B cell (primary cell): ENCODE results near the gene MRPS15. TPM values are rescaled to one million over a fixed set of nuclear protein-coding genes. Genes with fewer than 3 reads are reported as not detected.
"Not testable (repeated sequence)": the region's sequence is repeated elsewhere in the genome, so short reads cannot be mapped to it uniquely, and the experiment has no call there.

Source experiments
- ATAC-seq: fragments of 200-7000 bp; cut with Tn5 transposase; one replicate; pipeline ENCODE4 v1.10.0; 2021; ENCODE audit warnings: low read depth, mild to moderate bottlenecking, moderate number of reproducible peaks, moderate library complexity
- CTCF ChIA-PET: fragments of 350-600 bp; sonication (Branson Sonifier 250); formaldehyde crosslinking; loops from one replicate; lab custom pipeline; 2021; ENCODE audit warnings: antibody characterized with exemption, inconsistent platforms; lab: Charles Lee
- POLR2A ChIA-PET: fragments of 350-600 bp; sonication (Branson Sonifier 250); formaldehyde crosslinking; loops from one replicate; lab custom pipeline; 2021; ENCODE audit warnings: antibody characterized with exemption; lab: Charles Lee
- DNase-seq: peaks from one replicate; pipeline ENCODE4 v3.0.0; 2013
- H2AFZ ChIP-seq: 2 replicates; pipeline ENCODE4 v1.6.1; 2012; ENCODE audit warnings: mild to moderate bottlenecking, low read depth, low read length; ENCODE audit not compliant: insufficient read depth, poor library complexity, severe bottlenecking
- H3K27ac ChIP-seq, 2 donors: 1 replicate in 1 of 2; 2 replicates in 1 of 2; pipeline ENCODE4 v1.5.1; 2012 to 2013; ENCODE audit warnings: low read length in 2 of 2, mild to moderate bottlenecking in 2 of 2, moderate library complexity in 1 of 2
- H3K27me3 ChIP-seq, 4 experiments: fragments of 200-600 bp in 1 of 4; sonication (generic) in 1 of 4; replicated peaks in 1 of 4; 1 replicate in 2 of 4; 2 replicates in 2 of 4; pipeline versions ENCODE4 v1.6.1 to v1.7.0; 2013 to 2016; ENCODE audit warnings: low read length in 3 of 4, mild to moderate bottlenecking in 2 of 4, mixed read lengths in 1 of 4, moderate library complexity in 1 of 4; ENCODE audit not compliant: insufficient read depth in 4 of 4, control insufficient read depth in 3 of 4; ENCODE audit errors: control extremely low read depth in 1 of 4
- H3K36me3 ChIP-seq, 2 experiments: replicated peaks in 1 of 2; 1 replicate in 1 of 2; 2 replicates in 1 of 2; pipeline versions ENCODE4 v1.6.1 to v1.7.1; 2013; ENCODE audit warnings: low read length in 1 of 2; ENCODE audit not compliant: insufficient read depth in 2 of 2, control insufficient read depth in 1 of 2; ENCODE audit errors: control extremely low read depth in 1 of 2, extremely low read depth in 1 of 2
- H3K4me1 ChIP-seq, 2 donors: fragments of 200-600 bp in 1 of 2; sonication (generic) in 1 of 2; 1 replicate in 1 of 2; 2 replicates in 1 of 2; pipeline versions ENCODE4 v1.5.1 to v1.6.1; 2013 to 2017; ENCODE audit warnings: low read length in 2 of 2; ENCODE audit not compliant: control insufficient read depth in 2 of 2, insufficient read depth in 2 of 2
- H3K4me2 ChIP-seq: replicated peaks from 2 replicates; pipeline ENCODE3; 2012; ENCODE audit warnings: mild to moderate bottlenecking, low read depth, low read length; ENCODE audit not compliant: poor library complexity, severe bottlenecking
- H3K4me3 ChIP-seq, 5 experiments: fragments of 200-600 bp in 1 of 5; sonication (generic) in 1 of 5; 1 replicate in 3 of 5; 2 replicates in 2 of 5; pipeline versions ENCODE4 v1.5.1 to v1.7.0; 2011 to 2016; ENCODE audit warnings: low read length in 4 of 5, mild to moderate bottlenecking in 4 of 5, low read depth in 2 of 5, control low read depth in 1 of 5, moderate library complexity in 1 of 5; ENCODE audit not compliant: insufficient read depth in 1 of 5; ENCODE audit errors: control extremely low read depth in 1 of 5, extremely low read depth in 1 of 5
- H3K79me2 ChIP-seq: fragments of 200-600 bp; sonication (generic); one replicate; pipeline ENCODE4 v1.6.0; 2016; ENCODE audit warnings: low read length; ENCODE audit not compliant: control insufficient read depth, insufficient read depth
- H3K9ac ChIP-seq: fragments of 200-600 bp; sonication (generic); 2 replicates; pipeline ENCODE4 v1.6.1; 2017; ENCODE audit warnings: mild to moderate bottlenecking, low read length, moderate library complexity
- H3K9me3 ChIP-seq, 3 donors: one replicate each; pipeline versions ENCODE4 v1.6.1 to v1.7.1; 2013; ENCODE audit warnings: low read length in 2 of 3; ENCODE audit not compliant: control insufficient read depth in 2 of 3, insufficient read depth in 1 of 3; ENCODE audit errors: control extremely low read depth in 1 of 3
- H4K20me1 ChIP-seq: 2 replicates; pipeline ENCODE4 v1.6.0; 2012; ENCODE audit warnings: mild to moderate bottlenecking, low read length; ENCODE audit not compliant: insufficient read depth, control insufficient read depth, poor library complexity, severe bottlenecking
- H3K27ac Mint-ChIP-seq: one replicate; pipeline ENCODE4 v1.8.0; 2021; ENCODE audit warnings: mixed read lengths
- H3K27me3 Mint-ChIP-seq: one replicate; pipeline ENCODE4 v1.8.0; 2021; ENCODE audit warnings: mixed read lengths
- H3K4me1 Mint-ChIP-seq: one replicate; pipeline ENCODE4 v1.8.0; 2021; ENCODE audit warnings: mixed read lengths
- H3K4me3 Mint-ChIP-seq: one replicate; pipeline ENCODE4 v1.8.0; 2021; ENCODE audit warnings: mixed read lengths
- H3K9me3 Mint-ChIP-seq: one replicate; pipeline ENCODE4 v1.8.0; 2022; ENCODE audit warnings: mixed read lengths; ENCODE audit not compliant: insufficient read depth
- EZH2 ChIP-seq: IDR thresholded peaks from 2 replicates; pipeline ENCODE4 v1.6.1; 2012; ENCODE audit warnings: borderline replicate concordance, low read depth, mild to moderate bottlenecking, moderate library complexity, low read length; ENCODE audit not compliant: insufficient read depth, poor library complexity, severe bottlenecking
- WGBS: methylation state at CpG from one replicate; pipeline ENCODE4 v1.1.5; 2013; ENCODE audit warnings: missing lambda C conversion rate; ENCODE audit not compliant: insufficient coverage; 5-methylcytosine and 5-hydroxymethylcytosine counted together
- intact Hi-C: fragments of 100-400 bp; cut with micrococcal nuclease; formaldehyde crosslinking; loops from one replicate; pipeline ENCODE4 v1.10.0; 2022
- polyA plus RNA-seq: library from polyadenylated mRNA; depleted of rRNA; stranded (reverse); fragments of >200 nt; gene quantifications from 2 replicates; pipeline ENCODE4 v1.2.3, GENCODE V29; 2012
- total RNA-seq, 2 donors: library from RNA; stranded (reverse); fragments of 120-200 nt in 1 of 2; gene quantifications; 1 replicate in 1 of 2; 2 replicates in 1 of 2; pipeline versions ENCODE4 v1.2.3 to v1.2.4, GENCODE V29; 2013 to 2022
- TF ChIP-seq, protein P1 (sequence below): fragments of 200-600 bp; IDR thresholded peaks from one replicate; pipeline ENCODE4 v1.8.0; 2022; ENCODE audit warnings: antibody characterized with exemption, mild to moderate bottlenecking

Gene MRPS15
- total and polyA plus RNA-seq, 2 donors (not counting 1 experiment from before 2014, with no cell fraction given): 27.1 to 34.4 TPM

DNA sequence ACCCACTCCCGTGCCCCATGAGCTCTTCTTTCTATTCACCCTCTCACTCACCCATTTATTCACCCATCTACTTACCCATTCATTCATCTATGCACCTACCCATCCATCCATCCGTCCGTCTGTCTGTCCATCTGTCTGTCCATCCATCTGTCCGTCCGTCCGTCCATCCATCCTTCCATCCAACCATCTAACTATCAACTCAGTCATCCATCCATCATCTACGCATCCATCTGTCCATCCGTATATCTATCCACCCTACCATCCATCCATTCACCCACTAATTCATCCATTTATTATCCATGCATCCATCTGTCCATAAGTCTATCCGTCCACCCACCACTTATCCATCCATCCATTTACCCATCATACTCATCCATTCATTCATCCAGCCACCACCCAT, 29.3 kb upstream of the MRPS15 start:
- H3K27me3 ChIP-seq: no peaks in the 10 kb centered on the region
- TF ChIP-seq, protein P1, sequence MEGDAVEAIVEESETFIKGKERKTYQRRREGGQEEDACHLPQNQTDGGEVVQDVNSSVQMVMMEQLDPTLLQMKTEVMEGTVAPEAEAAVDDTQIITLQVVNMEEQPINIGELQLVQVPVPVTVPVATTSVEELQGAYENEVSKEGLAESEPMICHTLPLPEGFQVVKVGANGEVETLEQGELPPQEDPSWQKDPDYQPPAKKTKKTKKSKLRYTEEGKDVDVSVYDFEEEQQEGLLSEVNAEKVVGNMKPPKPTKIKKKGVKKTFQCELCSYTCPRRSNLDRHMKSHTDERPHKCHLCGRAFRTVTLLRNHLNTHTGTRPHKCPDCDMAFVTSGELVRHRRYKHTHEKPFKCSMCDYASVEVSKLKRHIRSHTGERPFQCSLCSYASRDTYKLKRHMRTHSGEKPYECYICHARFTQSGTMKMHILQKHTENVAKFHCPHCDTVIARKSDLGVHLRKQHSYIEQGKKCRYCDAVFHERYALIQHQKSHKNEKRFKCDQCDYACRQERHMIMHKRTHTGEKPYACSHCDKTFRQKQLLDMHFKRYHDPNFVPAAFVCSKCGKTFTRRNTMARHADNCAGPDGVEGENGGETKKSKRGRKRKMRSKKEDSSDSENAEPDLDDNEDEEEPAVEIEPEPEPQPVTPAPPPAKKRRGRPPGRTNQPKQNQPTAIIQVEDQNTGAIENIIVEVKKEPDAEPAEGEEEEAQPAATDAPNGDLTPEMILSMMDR: no peak
- TF ChIP-seq EZH2: no peak
- H3K4me2 ChIP-seq: no peak overlapping the region
- no peak overlapping the region for H2AFZ ChIP-seq
- WGBS: 90% methylated on average over 9 of the region's 9 CpGs
- Mint-ChIP-seq H3K4me1 (no peaks in the 10 kb centered on the region), H3K27me3 (peaks cover 20% of the 10 kb centered on the region), H3K4me3 (no peak overlapping the region), H3K9me3 (no peaks in the 10 kb centered on the region), H3K27ac (peak overlapping the region; percentile 5)
- no peaks in the 10 kb centered on the region for H3K4me1 ChIP-seq
- no peak overlapping the region for H3K27ac ChIP-seq
- DNase-seq: no peak
- H3K9me3 ChIP-seq: no peaks in the 10 kb centered on the region
- no peak for ATAC-seq
- ChIA-PET CTCF (no interaction called here), POLR2A (no interaction called here)
- intact Hi-C loops: no loop called here
- no peaks in the 10 kb centered on the region for H4K20me1 ChIP-seq
- no peaks in the 10 kb centered on the region for H3K36me3 ChIP-seq
- no peaks in the 10 kb centered on the region for H3K79me2 ChIP-seq
- no peak overlapping the region for H3K4me3 ChIP-seq
- no peak overlapping the region for H3K9ac ChIP-seq

DNA sequence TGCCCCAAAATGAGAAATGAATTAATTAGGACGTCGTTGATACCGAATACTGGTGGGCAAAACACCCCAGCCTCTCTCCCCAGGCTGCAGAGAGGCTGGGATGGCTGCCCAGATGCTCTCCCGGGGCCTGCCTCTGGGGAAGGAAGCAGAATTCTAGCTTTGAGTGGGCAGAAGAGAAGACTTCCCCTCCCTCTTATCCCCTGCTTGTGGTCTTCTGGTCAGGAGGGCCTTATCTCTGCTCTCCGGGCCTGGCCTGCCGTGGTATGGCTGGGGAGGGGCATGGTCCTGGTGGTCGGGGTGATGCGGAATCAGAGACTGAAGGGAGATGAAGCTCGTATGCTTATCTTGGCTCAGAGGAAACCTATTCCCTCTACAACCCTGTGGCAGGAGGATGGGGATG, 28.3 kb upstream of the MRPS15 start:
- Mint-ChIP-seq H3K27me3 (peaks cover 19% of the 10 kb centered on the region), H3K9me3 (no peaks in the 10 kb centered on the region), H3K4me3 (no peak overlapping the region), H3K4me1 (peaks cover 4% of the 10 kb centered on the region), H3K27ac (no peak overlapping the region)
- no peak overlapping the region for H2AFZ ChIP-seq
- no peaks in the 10 kb centered on the region for H3K27me3 ChIP-seq
- ChIA-PET POLR2A (no interaction called here), CTCF (no interaction called here)
- no peak overlapping the region for H3K4me3 ChIP-seq
- no CpG with 5 or more reads among the region's 9 CpGs for WGBS
- H4K20me1 ChIP-seq: no peaks in the 10 kb centered on the region
- DNase-seq (no peak), ATAC-seq (no peak)
- H3K4me1 ChIP-seq: peaks cover 0 to 4% of the 10 kb centered on the region in 2 donors
- no peaks in the 10 kb centered on the region for H3K36me3 ChIP-seq
- TF ChIP-seq, protein P1: no peak
- no peak for TF ChIP-seq EZH2
- no peak overlapping the region for H3K9ac ChIP-seq
- no peak overlapping the region for H3K27ac ChIP-seq
- H3K79me2 ChIP-seq: no peaks in the 10 kb centered on the region
- intact Hi-C loops: no loop called here
- no peaks in the 10 kb centered on the region for H3K9me3 ChIP-seq
- H3K4me2 ChIP-seq: no peak overlapping the region

DNA sequence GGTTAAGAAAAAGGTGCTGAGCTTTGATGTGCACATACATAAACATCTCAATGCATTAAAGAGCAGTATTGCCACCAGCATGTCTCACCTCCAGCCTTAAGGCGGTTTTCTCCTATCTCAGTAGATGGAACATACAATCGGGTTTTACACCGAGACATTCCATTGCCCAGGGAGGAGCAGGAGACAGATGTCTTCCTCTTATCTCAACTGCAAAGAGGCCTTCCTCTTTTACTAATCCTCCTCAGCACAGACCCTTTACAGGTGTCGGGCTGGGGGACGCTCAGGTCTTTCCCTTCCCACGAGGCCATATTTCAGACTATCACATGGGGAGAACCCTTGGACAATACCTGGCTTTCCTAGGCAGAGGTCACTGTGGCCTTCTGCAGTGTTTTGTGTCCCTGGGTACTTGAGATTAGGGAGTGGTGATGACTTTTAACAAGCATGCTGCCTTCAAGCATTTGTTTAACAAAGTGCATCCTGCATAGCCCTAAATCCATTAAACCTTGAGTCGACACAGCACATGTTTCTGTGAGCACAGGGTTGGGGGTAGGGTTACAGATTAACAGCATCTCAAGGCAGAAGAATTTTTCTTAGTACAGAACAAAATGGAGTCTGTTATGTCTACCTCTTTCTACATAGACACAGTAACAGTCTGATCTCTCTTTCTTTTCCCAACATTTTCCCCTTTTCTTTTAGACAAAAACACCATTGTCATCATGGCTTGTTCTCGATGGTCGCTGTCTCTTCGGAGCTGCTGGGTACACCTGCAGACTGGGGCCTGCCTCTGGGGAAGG, 25.3 kb upstream of the MRPS15 start:
- H3K79me2 ChIP-seq, POLR2A ChIA-PET, H3K9me3 ChIP-seq, H3K4me2 ChIP-seq, H3K27ac ChIP-seq, H3K4me3 ChIP-seq, H2AFZ ChIP-seq, ATAC-seq, DNase-seq, H3K36me3 ChIP-seq, CTCF ChIA-PET, H3K27me3 Mint-ChIP-seq, H3K9me3 Mint-ChIP-seq, H4K20me1 ChIP-seq, H3K27me3 ChIP-seq, H3K9ac ChIP-seq, H3K4me3 Mint-ChIP-seq, intact Hi-C loops, H3K27ac Mint-ChIP-seq: not testable (repeated sequence)
- peaks cover 20% of the 10 kb centered on the region for H3K4me1 Mint-ChIP-seq
- peaks cover 16 to 22% of the 10 kb centered on the region in 2 donors for H3K4me1 ChIP-seq
- 42% methylated on average over 2 of the region's 10 CpGs for WGBS
